ENCODE results near the gene MRPL32.

Gene MRPL32

DNA sequence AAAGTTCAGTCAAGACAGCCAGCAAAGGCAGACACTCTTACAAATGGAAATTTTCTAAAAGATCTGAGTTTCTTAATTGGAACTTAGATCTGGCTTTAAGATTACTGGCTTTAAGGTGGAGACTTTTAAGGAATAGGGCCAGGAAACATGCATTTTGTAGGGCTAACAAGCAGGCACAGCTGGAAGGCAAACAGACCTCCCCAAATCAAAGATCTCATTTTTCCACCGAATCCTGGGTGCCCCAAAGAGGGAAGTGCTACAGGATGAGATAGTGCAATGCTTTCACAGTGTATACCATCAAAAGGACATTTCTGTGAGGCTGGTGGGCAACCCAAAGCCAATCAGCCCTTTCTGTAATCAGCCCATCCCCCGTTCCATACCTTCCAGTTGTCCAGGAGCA, 27.4 kb downstream of the MRPL32 start:
- Histone ChIP-seq H3K4me3 (replicated peaks; ENCODE audit: low read depth, low read length) (no peak overlapping the region), H3K27me3 (replicated peaks; ENCODE audit: control insufficient read depth, insufficient read depth, low read length) (no peaks in the 10 kb centered on the region), H3K36me3 (ENCODE audit: control insufficient read depth, insufficient read depth, low read length) (no peaks in the 10 kb centered on the region)
- no peak for DNase-seq (ENCODE audit: extremely low read depth, insufficient read length)
- TF ChIP-seq, protein P1, sequence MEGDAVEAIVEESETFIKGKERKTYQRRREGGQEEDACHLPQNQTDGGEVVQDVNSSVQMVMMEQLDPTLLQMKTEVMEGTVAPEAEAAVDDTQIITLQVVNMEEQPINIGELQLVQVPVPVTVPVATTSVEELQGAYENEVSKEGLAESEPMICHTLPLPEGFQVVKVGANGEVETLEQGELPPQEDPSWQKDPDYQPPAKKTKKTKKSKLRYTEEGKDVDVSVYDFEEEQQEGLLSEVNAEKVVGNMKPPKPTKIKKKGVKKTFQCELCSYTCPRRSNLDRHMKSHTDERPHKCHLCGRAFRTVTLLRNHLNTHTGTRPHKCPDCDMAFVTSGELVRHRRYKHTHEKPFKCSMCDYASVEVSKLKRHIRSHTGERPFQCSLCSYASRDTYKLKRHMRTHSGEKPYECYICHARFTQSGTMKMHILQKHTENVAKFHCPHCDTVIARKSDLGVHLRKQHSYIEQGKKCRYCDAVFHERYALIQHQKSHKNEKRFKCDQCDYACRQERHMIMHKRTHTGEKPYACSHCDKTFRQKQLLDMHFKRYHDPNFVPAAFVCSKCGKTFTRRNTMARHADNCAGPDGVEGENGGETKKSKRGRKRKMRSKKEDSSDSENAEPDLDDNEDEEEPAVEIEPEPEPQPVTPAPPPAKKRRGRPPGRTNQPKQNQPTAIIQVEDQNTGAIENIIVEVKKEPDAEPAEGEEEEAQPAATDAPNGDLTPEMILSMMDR (IDR thresholded peaks at IDR 0.05; ENCODE audit: insufficient read depth, low read length, poor library complexity, severe bottlenecking) = no peak

DNA sequence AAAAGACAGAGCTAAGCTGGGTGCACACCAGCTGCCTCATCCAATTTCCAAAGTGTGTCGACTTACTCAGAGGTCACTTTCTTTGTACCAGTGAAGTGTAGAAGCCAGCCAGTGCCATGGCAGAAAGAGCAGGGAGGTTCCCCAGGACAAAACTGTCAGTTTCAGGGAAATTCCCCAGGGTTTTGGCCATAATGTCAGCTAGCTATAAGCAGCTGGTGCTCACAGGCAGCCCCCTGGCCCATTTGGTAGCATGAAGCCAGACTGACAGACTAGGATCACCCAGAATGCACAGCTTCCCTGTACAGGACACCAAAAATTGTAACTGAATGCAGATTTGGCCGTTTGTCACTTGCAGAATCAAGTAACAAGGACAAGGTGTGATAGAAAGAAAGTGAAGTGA, 28.6 kb downstream of the MRPL32 start:
- TF ChIP-seq, protein P1 (IDR thresholded peaks at IDR 0.05; ENCODE audit: insufficient read depth, low read length, poor library complexity, severe bottlenecking) = no peak
- Histone ChIP-seq H3K36me3 (ENCODE audit: control insufficient read depth, insufficient read depth, low read length) (no peaks in the 10 kb centered on the region), H3K4me3 (replicated peaks; ENCODE audit: low read depth, low read length) (no peak overlapping the region), H3K27me3 (replicated peaks; ENCODE audit: control insufficient read depth, insufficient read depth, low read length) (no peaks in the 10 kb centered on the region)
- peak; percentile 21 for DNase-seq (ENCODE audit: extremely low read depth, insufficient read length)

DNA sequence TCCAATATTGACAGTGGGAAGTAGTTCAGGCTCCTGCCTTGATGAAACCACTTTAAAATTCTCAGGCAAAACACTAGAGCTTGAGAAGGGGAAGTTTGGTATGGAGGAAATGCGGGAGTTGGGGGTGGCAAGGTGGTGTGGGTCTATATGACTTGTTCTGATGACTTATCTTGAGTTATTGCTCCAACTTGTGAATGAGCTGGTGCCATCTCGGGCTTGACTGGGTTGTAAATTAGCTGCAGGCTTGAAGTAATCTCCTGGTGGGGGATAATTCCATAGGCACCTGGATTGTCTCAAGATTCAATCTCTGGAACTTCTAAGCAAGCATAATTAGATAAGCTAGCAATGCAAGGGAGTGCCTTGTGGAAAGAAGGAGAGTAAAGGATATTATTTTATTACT, 29.0 kb downstream of the MRPL32 start:
- no peak for DNase-seq (ENCODE audit: extremely low read depth, insufficient read length)
- TF ChIP-seq, protein P1 (IDR thresholded peaks at IDR 0.05; ENCODE audit: insufficient read depth, low read length, poor library complexity, severe bottlenecking) = no peak

DNA sequence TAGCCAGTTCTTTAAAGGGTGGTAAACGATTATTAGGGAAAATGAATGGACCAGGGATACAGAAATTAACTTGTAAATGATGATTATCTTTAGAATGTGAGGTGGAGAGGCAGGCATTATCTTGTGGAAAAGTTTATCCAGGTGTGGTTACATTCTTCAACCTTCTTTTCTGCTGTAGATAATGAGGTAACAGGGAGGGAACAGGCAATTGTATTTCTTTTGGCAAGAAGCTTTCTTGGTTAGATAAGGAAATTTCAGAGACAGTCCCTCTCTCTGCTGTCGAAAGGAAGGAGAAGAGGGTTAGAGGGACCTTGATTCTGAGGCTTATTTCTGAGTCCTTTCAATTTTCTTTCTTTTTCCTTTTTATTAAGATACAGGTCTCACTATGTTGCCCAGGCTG, 32.1 kb downstream of the MRPL32 start:
- H3K4me3 ChIP-seq (replicated peaks; ENCODE audit: low read depth, low read length) = no peak overlapping the region
- no peak for DNase-seq (ENCODE audit: extremely low read depth, insufficient read length)
- H3K27me3 ChIP-seq (replicated peaks; ENCODE audit: control insufficient read depth, insufficient read depth, low read length) = no peaks in the 10 kb centered on the region
- TF ChIP-seq, protein P1 (IDR thresholded peaks at IDR 0.05; ENCODE audit: insufficient read depth, low read length, poor library complexity, severe bottlenecking) = no peak
- H3K36me3 ChIP-seq (ENCODE audit: control insufficient read depth, insufficient read depth, low read length) = no peaks in the 10 kb centered on the region

More for the DNA sequence above, 29.0 kb downstream of the MRPL32 start:
- Histone ChIP-seq H3K36me3 (ENCODE audit: control insufficient read depth, insufficient read depth, low read length) (no peaks in the 10 kb centered on the region), H3K27me3 (replicated peaks; ENCODE audit: control insufficient read depth, insufficient read depth, low read length) (no peaks in the 10 kb centered on the region), H3K4me3 (replicated peaks; ENCODE audit: low read depth, low read length) (no peak overlapping the region)

DNA sequence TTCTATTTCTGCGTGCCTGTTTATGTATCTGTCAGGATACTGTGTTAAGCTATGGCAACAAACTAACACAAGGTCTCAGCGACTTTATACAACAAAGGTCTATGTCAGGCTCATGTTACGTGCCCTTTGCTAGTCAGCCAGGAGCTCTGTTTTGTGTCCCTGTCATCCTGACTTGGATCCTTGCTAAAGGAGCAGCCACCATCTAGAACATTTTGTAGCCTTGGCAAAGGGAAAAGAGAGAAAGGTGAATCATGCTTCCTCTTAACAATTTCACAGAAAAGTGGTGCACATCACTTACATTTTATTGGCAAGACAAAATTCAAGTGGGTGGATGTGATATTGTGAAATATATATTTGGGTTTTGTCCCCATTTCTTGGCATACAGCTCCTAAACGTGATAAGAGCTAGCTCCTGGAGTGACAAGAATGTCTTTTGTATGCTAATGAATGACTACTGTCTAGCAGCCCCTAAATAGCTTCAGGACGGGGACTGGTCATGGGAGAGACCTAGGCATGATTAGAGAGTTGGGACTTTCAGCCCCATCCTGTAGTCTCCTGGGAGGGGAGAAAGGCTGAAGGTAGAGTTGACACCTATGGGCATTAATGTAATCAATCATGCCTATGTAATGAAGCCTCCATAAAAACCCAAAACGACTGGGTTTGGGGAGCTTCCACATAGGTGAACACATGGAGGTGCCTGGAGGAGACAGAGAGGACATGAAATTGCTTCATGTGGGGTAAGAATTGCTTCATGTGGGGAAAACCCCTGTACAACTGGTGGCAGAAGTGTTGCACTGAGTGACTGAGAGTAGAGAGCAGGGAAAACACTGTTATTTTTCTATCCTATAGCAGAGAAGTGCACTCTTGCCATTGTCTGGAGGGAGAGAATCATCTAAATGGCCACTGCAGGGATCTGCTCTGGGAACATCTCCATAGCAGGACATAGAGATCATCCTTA, 33.0 kb downstream of the MRPL32 start:
- H3K36me3 ChIP-seq (ENCODE audit: control insufficient read depth, insufficient read depth, low read length) = no peaks in the 10 kb centered on the region
- TF ChIP-seq, protein P1 (IDR thresholded peaks at IDR 0.05; ENCODE audit: insufficient read depth, low read length, poor library complexity, severe bottlenecking) = no peak

More for the DNA sequence above, 33.0 kb downstream of the MRPL32 start:
- DNase-seq (ENCODE audit: extremely low read depth, insufficient read length) = no peak
- H3K27me3 ChIP-seq (replicated peaks; ENCODE audit: control insufficient read depth, insufficient read depth, low read length) = no peaks in the 10 kb centered on the region
- H3K4me3 ChIP-seq (replicated peaks; ENCODE audit: low read depth, low read length) = no peak overlapping the region
